GM18508 (cell line): ENCODE results near the gene CDC42EP1.
"Not testable (repeated sequence)": the region's sequence is repeated elsewhere in the genome, so short reads cannot be mapped to it uniquely, and the experiment has no call there.

Experiments used
- ATAC-seq: cut with Tn5 transposase; IDR thresholded peaks from one replicate; pipeline ENCODE4 v1.9.1; 2021; ENCODE audit warnings: moderate number of reproducible peaks; ENCODE audit not compliant: insufficient read depth, unreplicated experiment

CDC42EP1 gene

GRCh38 chr22:37607935-37608476, 47.7 kb downstream of the CDC42EP1 start:
- no peak for ATAC-seq

- ATAC-seq = peak; percentile 42
These were observed 48.4 kb downstream of the CDC42EP1 start, which contains the start of gene GGA1 for GRCh38 chr22:37608477-37609239. Gene GGA1 (plus strand): TSS chr22:37608834. CDS start chr22:37608861, 27 bp downstream.

- ATAC-seq = no peak
These were observed 49.2 kb downstream of the CDC42EP1 start for GRCh38 chr22:37609240-37610152.

GRCh38 chr22:37610153-37610475, 49.8 kb downstream of the CDC42EP1 start:
- not testable (repeated sequence) for ATAC-seq

GRCh38 chr22:37610480-37611129, 50.3 kb downstream of the CDC42EP1 start:
- no peak for ATAC-seq

GRCh38 chr22:37611207-37611606, 50.9 kb downstream of the CDC42EP1 start:
- ATAC-seq = no peak

- no peak for ATAC-seq
These were observed 56.2 kb downstream of the CDC42EP1 start for GRCh38 chr22:37616201-37617083.

GRCh38 chr22:37617431-37617830, 57.2 kb downstream of the CDC42EP1 start:
- ATAC-seq = no peak

- no peak for ATAC-seq
These were observed 57.9 kb downstream of the CDC42EP1 start for GRCh38 chr22:37618072-37618656.

GRCh38 chr22:37618674-37619073, 58.4 kb downstream of the CDC42EP1 start:
- no peak for ATAC-seq
